H1 (cell line): ENCODE measurements around the gene PHC2. TPM values are rescaled to one million over a fixed set of nuclear protein-coding genes. Genes with fewer than 3 reads are reported as not detected.
A peak's percentile ranks its signal among the peaks of the same experiment; 100 is the strongest.

Source experiments
- ASH2L ChIP-seq: fragments of 200-600, 300-600 bp; sonication (generic); IDR thresholded peaks from one replicate; pipeline ENCODE4 v1.7.1; 2017; ENCODE audit warnings: low read length
- ATF3 ChIP-seq: IDR thresholded peaks from 2 replicates; pipeline ENCODE4 v1.6.1; 2011; ENCODE audit warnings: low read depth, mild to moderate bottlenecking, low read length; ENCODE audit not compliant: insufficient read depth
- CHD1 ChIP-seq: IDR thresholded peaks from 2 replicates; pipeline ENCODE4 v1.6.1; 2012; ENCODE audit warnings: low read depth, low read length, improper control_type of control experiment
- CREB1 ChIP-seq: IDR thresholded peaks from 2 replicates; pipeline ENCODE4 v1.6.1; 2012; ENCODE audit warnings: inconsistent platforms
- CTBP2 ChIP-seq: IDR thresholded peaks from 2 replicates; pipeline ENCODE4 v1.7.0; 2011; ENCODE audit warnings: borderline replicate concordance, mild to moderate bottlenecking, moderate library complexity, mixed read lengths, low read length; ENCODE audit not compliant: insufficient read depth, insufficient read length
- E2F6 ChIP-seq: IDR thresholded peaks from 2 replicates; pipeline ENCODE4 v1.6.1; 2012; ENCODE audit warnings: inconsistent platforms
- EP300 ChIP-seq, 2 experiments: IDR thresholded peaks; 1 replicate in 1 of 2; 2 replicates in 1 of 2; pipeline ENCODE4 v1.6.1; 2011 to 2012; ENCODE audit warnings: low read depth in 2 of 2, low read length in 2 of 2, mild to moderate bottlenecking in 2 of 2, borderline replicate concordance in 1 of 2, inconsistent platforms in 1 of 2, moderate library complexity in 1 of 2
- HDAC6 ChIP-seq: IDR thresholded peaks from one replicate; pipeline ENCODE4 v1.7.1; 2012; ENCODE audit warnings: low read depth, mild to moderate bottlenecking, inconsistent platforms, low read length, moderate library complexity
- NANOG ChIP-seq: IDR thresholded peaks from 2 replicates; pipeline ENCODE4 v1.6.1; 2011; ENCODE audit warnings: low read length, low read depth, mild to moderate bottlenecking, inconsistent platforms; ENCODE audit not compliant: insufficient read depth, poor library complexity, severe bottlenecking
- RAD21 ChIP-seq, 2 experiments: IDR thresholded peaks in 1 of 2; conservative IDR thresholded peaks in 1 of 2; 2 replicates each; pipeline ENCODE4 v1.6.1; 2011; ENCODE audit warnings: low read depth in 2 of 2, low read length in 2 of 2, improper control_type of control experiment in 1 of 2, inconsistent platforms in 1 of 2, mild to moderate bottlenecking in 1 of 2, moderate library complexity in 1 of 2
- RXRA ChIP-seq: IDR thresholded peaks from 2 replicates; pipeline ENCODE4 v1.6.1; 2011; ENCODE audit warnings: low read depth, mild to moderate bottlenecking, low read length, moderate library complexity; ENCODE audit not compliant: insufficient read depth
- SAP30 ChIP-seq: fragments of 300-600 bp; sonication (generic); IDR thresholded peaks from 2 replicates; pipeline ENCODE4 v1.7.1; 2012; ENCODE audit warnings: low read length, moderate library complexity, mild to moderate bottlenecking, inconsistent platforms; ENCODE audit not compliant: insufficient read depth, insufficient replicate concordance
- SIX5 ChIP-seq: IDR thresholded peaks from 2 replicates; pipeline ENCODE4 v1.6.1; 2011; ENCODE audit warnings: mild to moderate bottlenecking, low read depth, low read length
- SP4 ChIP-seq: IDR thresholded peaks from 2 replicates; pipeline ENCODE4 v1.6.1; 2012; ENCODE audit warnings: low read length, inconsistent platforms
- SRF ChIP-seq: IDR thresholded peaks from 2 replicates; pipeline ENCODE4 v1.6.1; 2011; ENCODE audit warnings: mild to moderate bottlenecking, low read depth, low read length, moderate library complexity
- SUZ12 ChIP-seq: fragments of 200-600 bp; sonication (generic); IDR thresholded peaks from 2 replicates; pipeline ENCODE4 v1.6.1; 2012; ENCODE audit warnings: mild to moderate bottlenecking, inconsistent platforms, low read length, moderate library complexity, mixed read lengths
- TAF7 ChIP-seq: optimal IDR thresholded peaks from 2 replicates; pipeline ENCODE3; 2011; ENCODE audit warnings: low read depth, mild to moderate bottlenecking, inconsistent platforms, low read length, moderate library complexity, borderline replicate concordance
- USF2 ChIP-seq: IDR thresholded peaks from 2 replicates; pipeline ENCODE4 v1.6.1; 2011; ENCODE audit warnings: low read length, improper control_type of control experiment
- polyA plus RNA-seq, 7 experiments: library from polyadenylated mRNA; depleted of rRNA in 3 of 7; stranded (reverse) in 5 of 7; unstranded in 2 of 7; fragments of >200 nt in 5 of 7; fragments of 200-250 nt in 2 of 7; gene quantifications; 1 replicate in 5 of 7; 2 replicates in 1 of 7; 4 replicates in 1 of 7; pipeline versions ENCODE4 v1.2.1 to v1.2.3, GENCODE V29; 2011 to 2013; ENCODE audit warnings: missing spikeins in 2 of 7, mixed read lengths in 2 of 7
- total RNA-seq: library from RNA; stranded (reverse); fragmentation: NEBNext Ultra II Directional; extraction: Animal tissue kit (Norgen Biotek cat#: 25700); gene quantifications from 2 replicates; pipeline ENCODE4 v1.2.1, GENCODE V29; 2021

PHC2 gene
- total and polyA plus RNA-seq, 2 of the 8 experiments (the other 6 are each of a cell fraction or from before 2014, with no cell fraction given) = 5.6 to 14.2 TPM

GRCh38 chr1:33306653-33307493, 124.0 kb downstream of the PHC2 start (continued):
- TF ChIP-seq RAD21 (IDR thresholded peaks at IDR 0.05 in 1 of 2, conservative IDR thresholded peaks at IDR 0.05 in 1 of 2; ENCODE audit: low read depth in 2 of 2, low read length in 2 of 2) = no peak
- TF ChIP-seq CTBP2 = no peak
- TF ChIP-seq CHD1 = no peak
- no peak for TF ChIP-seq SRF
- peak; percentile 94 for TF ChIP-seq E2F6
- TF ChIP-seq ASH2L = peak; percentile 63
- no peak for TF ChIP-seq USF2
- TF ChIP-seq CREB1 = no peak; the same call in 1 of the 2 replicates
- TF ChIP-seq EP300 (IDR thresholded peaks at IDR 0.05; ENCODE audit: borderline replicate concordance in 1 of 2, low read depth in 2 of 2, low read length in 2 of 2) = no peak
- peak; percentile 82; the same call in 1 of the 2 replicates for TF ChIP-seq SUZ12
- no peak for TF ChIP-seq RXRA
- TF ChIP-seq NANOG = no peak
- TF ChIP-seq HDAC6 = no peak
- peak; percentile 21 for TF ChIP-seq TAF7
- TF ChIP-seq SIX5 = no peak
- TF ChIP-seq SAP30 = no peak
- no peak for TF ChIP-seq SP4
- TF ChIP-seq ATF3 = no peak
